ENCODE data around the gene TCF25.

Gene TCF25

GRCh38 chr16:89936034-89936433 lies 62.6 kb downstream of the TCF25 start:
- Histone ChIP-seq H3K4me3 (ENCODE audit: insufficient read depth, low read length, poor library complexity, severe bottlenecking) (no peak overlapping the region), H3K9me3 (ENCODE audit: insufficient read depth, low read length) (no peaks in the 10 kb centered on the region), H3K4me2 (ENCODE audit: low read depth, low read length, poor library complexity, severe bottlenecking) (no peak overlapping the region), H3K27me3 (ENCODE audit: low read length) (no peaks in the 10 kb centered on the region), H4K20me1 (ENCODE audit: low read depth, low read length) (no peaks in the 10 kb centered on the region), H3K27ac (ENCODE audit: low read depth, low read length) (no peak overlapping the region), H3K36me3 (ENCODE audit: low read length) (no peaks in the 10 kb centered on the region), H2AFZ (ENCODE audit: low read depth, low read length, severe bottlenecking) (no peak overlapping the region), H3F3A (ENCODE audit: insufficient read depth) (no peaks in the 10 kb centered on the region), H3K79me2 (ENCODE audit: insufficient read depth, low read length) (no peaks in the 10 kb centered on the region), H3K9ac (ENCODE audit: low read length) (no peak overlapping the region), H3K9me2 (replicated peaks; ENCODE audit: insufficient read depth, low read length) (no peaks in the 10 kb centered on the region)
- TF ChIP-seq, protein P1, sequence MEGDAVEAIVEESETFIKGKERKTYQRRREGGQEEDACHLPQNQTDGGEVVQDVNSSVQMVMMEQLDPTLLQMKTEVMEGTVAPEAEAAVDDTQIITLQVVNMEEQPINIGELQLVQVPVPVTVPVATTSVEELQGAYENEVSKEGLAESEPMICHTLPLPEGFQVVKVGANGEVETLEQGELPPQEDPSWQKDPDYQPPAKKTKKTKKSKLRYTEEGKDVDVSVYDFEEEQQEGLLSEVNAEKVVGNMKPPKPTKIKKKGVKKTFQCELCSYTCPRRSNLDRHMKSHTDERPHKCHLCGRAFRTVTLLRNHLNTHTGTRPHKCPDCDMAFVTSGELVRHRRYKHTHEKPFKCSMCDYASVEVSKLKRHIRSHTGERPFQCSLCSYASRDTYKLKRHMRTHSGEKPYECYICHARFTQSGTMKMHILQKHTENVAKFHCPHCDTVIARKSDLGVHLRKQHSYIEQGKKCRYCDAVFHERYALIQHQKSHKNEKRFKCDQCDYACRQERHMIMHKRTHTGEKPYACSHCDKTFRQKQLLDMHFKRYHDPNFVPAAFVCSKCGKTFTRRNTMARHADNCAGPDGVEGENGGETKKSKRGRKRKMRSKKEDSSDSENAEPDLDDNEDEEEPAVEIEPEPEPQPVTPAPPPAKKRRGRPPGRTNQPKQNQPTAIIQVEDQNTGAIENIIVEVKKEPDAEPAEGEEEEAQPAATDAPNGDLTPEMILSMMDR (IDR thresholded peaks at IDR 0.05; ENCODE audit: insufficient read depth, low read length, poor library complexity, severe bottlenecking): no peak
- no peak for TF ChIP-seq EZH2phosphoT487 (conservative IDR thresholded peaks at IDR 0.05; ENCODE audit: low read length)

GRCh38 chr16:89936508-89936907 lies 63.1 kb downstream of the TCF25 start:
- no peak overlapping the region for H3K9ac ChIP-seq (ENCODE audit: low read length)
- no peaks in the 10 kb centered on the region for H3K36me3 ChIP-seq (ENCODE audit: low read length)
- H3K79me2 ChIP-seq (ENCODE audit: insufficient read depth, low read length): no peaks in the 10 kb centered on the region
- no peak overlapping the region for H2AFZ ChIP-seq (ENCODE audit: low read depth, low read length, severe bottlenecking)
- H3K4me2 ChIP-seq (ENCODE audit: low read depth, low read length, poor library complexity, severe bottlenecking): no peak overlapping the region
- no peak overlapping the region for H3K4me3 ChIP-seq (ENCODE audit: insufficient read depth, low read length, poor library complexity, severe bottlenecking)
- TF ChIP-seq, protein P1 (IDR thresholded peaks at IDR 0.05; ENCODE audit: insufficient read depth, low read length, poor library complexity, severe bottlenecking): no peak
- no peak for TF ChIP-seq EZH2phosphoT487 (conservative IDR thresholded peaks at IDR 0.05; ENCODE audit: low read length)
- H3K27me3 ChIP-seq (ENCODE audit: low read length): no peaks in the 10 kb centered on the region
- no peaks in the 10 kb centered on the region for H4K20me1 ChIP-seq (ENCODE audit: low read depth, low read length)
- H3F3A ChIP-seq (ENCODE audit: insufficient read depth): no peaks in the 10 kb centered on the region
- no peaks in the 10 kb centered on the region for H3K9me2 ChIP-seq (replicated peaks; ENCODE audit: insufficient read depth, low read length)
- no peaks in the 10 kb centered on the region for H3K9me3 ChIP-seq (ENCODE audit: insufficient read depth, low read length)
- no peak overlapping the region for H3K27ac ChIP-seq (ENCODE audit: low read depth, low read length)

- H3F3A ChIP-seq (ENCODE audit: insufficient read depth): no peaks in the 10 kb centered on the region
- H3K9me3 ChIP-seq (ENCODE audit: insufficient read depth, low read length): no peaks in the 10 kb centered on the region
- no peaks in the 10 kb centered on the region for H3K9me2 ChIP-seq (replicated peaks; ENCODE audit: insufficient read depth, low read length)
- TF ChIP-seq EZH2phosphoT487 (conservative IDR thresholded peaks at IDR 0.05; ENCODE audit: low read length): no peak
- no peaks in the 10 kb centered on the region for H4K20me1 ChIP-seq (ENCODE audit: low read depth, low read length)
- H3K79me2 ChIP-seq (ENCODE audit: insufficient read depth, low read length): no peaks in the 10 kb centered on the region
- no peak overlapping the region for H3K27ac ChIP-seq (ENCODE audit: low read depth, low read length)
- H3K4me3 ChIP-seq (ENCODE audit: insufficient read depth, low read length, poor library complexity, severe bottlenecking): no peak overlapping the region
- H3K36me3 ChIP-seq (ENCODE audit: low read length): no peaks in the 10 kb centered on the region
- H3K4me2 ChIP-seq (ENCODE audit: low read depth, low read length, poor library complexity, severe bottlenecking): no peak overlapping the region
- H2AFZ ChIP-seq (ENCODE audit: low read depth, low read length, severe bottlenecking): no peak overlapping the region
- no peaks in the 10 kb centered on the region for H3K27me3 ChIP-seq (ENCODE audit: low read length)
- H3K9ac ChIP-seq (ENCODE audit: low read length): no peak overlapping the region
These were observed 63.6 kb downstream of the TCF25 start for GRCh38 chr16:89936981-89937380.

GRCh38 chr16:89938175-89938885 lies 64.9 kb downstream of the TCF25 start:
- Histone ChIP-seq H2AFZ (ENCODE audit: low read depth, low read length, severe bottlenecking) (no peak overlapping the region), H3K27me3 (ENCODE audit: low read length) (no peaks in the 10 kb centered on the region), H3K9me2 (replicated peaks; ENCODE audit: insufficient read depth, low read length) (no peaks in the 10 kb centered on the region), H4K20me1 (ENCODE audit: low read depth, low read length) (no peaks in the 10 kb centered on the region), H3K9me3 (ENCODE audit: insufficient read depth, low read length) (no peaks in the 10 kb centered on the region), H3F3A (ENCODE audit: insufficient read depth) (no peaks in the 10 kb centered on the region), H3K36me3 (ENCODE audit: low read length) (no peaks in the 10 kb centered on the region), H3K4me2 (ENCODE audit: low read depth, low read length, poor library complexity, severe bottlenecking) (no peak overlapping the region), H3K79me2 (ENCODE audit: insufficient read depth, low read length) (no peaks in the 10 kb centered on the region), H3K27ac (ENCODE audit: low read depth, low read length) (no peak overlapping the region), H3K9ac (ENCODE audit: low read length) (no peak overlapping the region), H3K4me3 (ENCODE audit: insufficient read depth, low read length, poor library complexity, severe bottlenecking) (no peak overlapping the region)
- TF ChIP-seq, protein P1 (IDR thresholded peaks at IDR 0.05; ENCODE audit: insufficient read depth, low read length, poor library complexity, severe bottlenecking): no peak
- TF ChIP-seq EZH2phosphoT487 (conservative IDR thresholded peaks at IDR 0.05; ENCODE audit: low read length): no peak

All from SU-DHL-6 (cell line).